H9 (cell line): ENCODE data around the gene UNC13C. TPM values are rescaled to one million over a fixed set of nuclear protein-coding genes. Genes with fewer than 3 reads are reported as not detected.

Source experiments
- DNase-seq: peaks from one replicate; pipeline ENCODE4 v3.0.0-alpha.2; 2017
- H2AFZ ChIP-seq: one replicate; pipeline ENCODE4 v1.6.1; 2013; ENCODE audit warnings: mild to moderate bottlenecking, low read length, control low read depth, moderate library complexity
- H2AK5ac ChIP-seq: 2 replicates; pipeline ENCODE4 v1.6.1; 2013; ENCODE audit warnings: low read length, control low read depth, mixed read lengths; ENCODE audit not compliant: insufficient read length
- H2BK120ac ChIP-seq: one replicate; pipeline ENCODE4 v1.6.1; 2013; ENCODE audit warnings: low read depth, mild to moderate bottlenecking, low read length, control low read depth, inconsistent platforms; ENCODE audit not compliant: poor library complexity, severe bottlenecking
- H2BK12ac ChIP-seq: 2 replicates; pipeline ENCODE4 v1.6.1; 2013; ENCODE audit warnings: low read length, control low read depth, mixed read lengths, low read depth; ENCODE audit not compliant: insufficient read length
- H2BK15ac ChIP-seq: 2 replicates; pipeline ENCODE4 v1.6.1; 2013; ENCODE audit warnings: low read depth, low read length, control low read depth
- H2BK20ac ChIP-seq: one replicate; pipeline ENCODE4 v1.6.1; 2013; ENCODE audit warnings: low read depth, mild to moderate bottlenecking, low read length, control low read depth, inconsistent platforms; ENCODE audit not compliant: poor library complexity, severe bottlenecking
- H2BK5ac ChIP-seq: 2 replicates; pipeline ENCODE4 v1.6.1; 2013; ENCODE audit warnings: low read length, control low read depth, mixed read lengths; ENCODE audit not compliant: insufficient read length
- H3K14ac ChIP-seq: 2 replicates; pipeline ENCODE4 v1.6.1; 2013; ENCODE audit warnings: low read length, control low read depth; ENCODE audit not compliant: insufficient read depth
- H3K18ac ChIP-seq: 2 replicates; pipeline ENCODE4 v1.6.1; 2013; ENCODE audit warnings: low read depth, mild to moderate bottlenecking, mixed read lengths, low read length, control low read depth; ENCODE audit not compliant: insufficient read length
- H3K23ac ChIP-seq: 2 replicates; pipeline ENCODE4 v1.6.1; 2013; ENCODE audit warnings: low read length, control low read depth, mixed read lengths, low read depth; ENCODE audit not compliant: insufficient read length
- H3K23me2 ChIP-seq: 2 replicates; pipeline ENCODE4 v1.6.1; 2013; ENCODE audit warnings: low read depth, mild to moderate bottlenecking, mixed read lengths, low read length, control low read depth; ENCODE audit not compliant: insufficient read length, poor library complexity, severe bottlenecking
- H3K27ac ChIP-seq: 2 replicates; pipeline ENCODE4 v1.5.1; 2013; ENCODE audit warnings: low read length, control low read depth, mixed read lengths, low read depth; ENCODE audit not compliant: insufficient read length
- H3K27me3 ChIP-seq: 2 replicates; pipeline ENCODE4 v1.6.1; 2013; ENCODE audit warnings: low read length, control low read depth, inconsistent platforms; ENCODE audit not compliant: insufficient read depth
- H3K4ac ChIP-seq: 2 replicates; pipeline ENCODE4 v1.6.1; 2013; ENCODE audit warnings: low read depth, mild to moderate bottlenecking, control low read depth, inconsistent platforms, low read length, moderate library complexity
- H3K4me1 ChIP-seq: 2 replicates; pipeline ENCODE4 v1.6.1; 2013; ENCODE audit warnings: low read length, control low read depth, inconsistent platforms; ENCODE audit not compliant: insufficient read depth
- H3K4me2 ChIP-seq: 2 replicates; pipeline ENCODE4 v1.6.1; 2013; ENCODE audit warnings: low read length, control low read depth, mixed read lengths; ENCODE audit not compliant: insufficient read length, insufficient read depth
- H3K56ac ChIP-seq: 2 replicates; pipeline ENCODE4 v1.6.1; 2013; ENCODE audit warnings: low read depth, mild to moderate bottlenecking, mixed read lengths, low read length, control low read depth; ENCODE audit not compliant: insufficient read length
- H3K79me1 ChIP-seq: 2 replicates; pipeline ENCODE4 v1.6.1; 2013; ENCODE audit warnings: low read depth, mild to moderate bottlenecking, moderate library complexity, low read length, control low read depth, inconsistent platforms; ENCODE audit not compliant: insufficient read depth, poor library complexity, severe bottlenecking
- H3K79me2 ChIP-seq: 2 replicates; pipeline ENCODE4 v1.6.1; 2013; ENCODE audit warnings: low read length, control low read depth, inconsistent platforms; ENCODE audit not compliant: insufficient read depth
- H3K9ac ChIP-seq: 2 replicates; pipeline ENCODE4 v1.6.1; 2013; ENCODE audit warnings: low read length, control low read depth, mixed read lengths; ENCODE audit not compliant: insufficient read length; ENCODE audit errors: extremely low read depth
- H3K9me3 ChIP-seq: one replicate; pipeline ENCODE4 v1.6.1; 2013; ENCODE audit warnings: low read depth, low read length, inconsistent platforms; ENCODE audit not compliant: control insufficient read depth
- H3T11ph ChIP-seq: one replicate; pipeline ENCODE4 v1.6.1; 2013; ENCODE audit warnings: mild to moderate bottlenecking, low read length, control low read depth, inconsistent platforms
- H4K20me1 ChIP-seq: one replicate; pipeline ENCODE4 v1.6.1; 2013; ENCODE audit not compliant: control insufficient read depth, insufficient read length, insufficient read depth
- H4K5ac ChIP-seq: 2 replicates; pipeline ENCODE4 v1.6.1; 2013; ENCODE audit warnings: low read depth, mild to moderate bottlenecking, mixed read lengths, low read length, control low read depth; ENCODE audit not compliant: insufficient read length
- H4K8ac ChIP-seq: replicated peaks from 2 replicates; pipeline ENCODE4 v1.6.1; 2013; ENCODE audit warnings: low read length, control low read depth, mixed read lengths, low read depth; ENCODE audit not compliant: insufficient read length
- H4K91ac ChIP-seq: 2 replicates; pipeline ENCODE4 v1.6.1; 2013; ENCODE audit warnings: low read depth, mild to moderate bottlenecking, moderate library complexity, mixed read lengths, low read length, control low read depth; ENCODE audit not compliant: insufficient read length
- H3K27ac Mint-ChIP-seq, 3 experiments: 2 replicates in 2 of 3; 3 replicates in 1 of 3; pipeline ENCODE4 v1.8.0; 2020 to 2021; ENCODE audit warnings: mixed read lengths in 3 of 3, mild to moderate bottlenecking in 1 of 3, moderate library complexity in 1 of 3
- H3K27me3 Mint-ChIP-seq: 2 replicates; pipeline ENCODE4 v1.8.0; 2021; ENCODE audit warnings: low read depth, mild to moderate bottlenecking, moderate library complexity, mixed read lengths
- H3K36me3 Mint-ChIP-seq, 3 experiments: 2 replicates in 2 of 3; 3 replicates in 1 of 3; pipeline ENCODE4 v1.8.0; 2020 to 2021; ENCODE audit warnings: low read depth in 3 of 3, mixed read lengths in 3 of 3; ENCODE audit not compliant: insufficient read depth in 1 of 3
- H3K4me1 Mint-ChIP-seq, 2 experiments: 2 replicates each; pipeline ENCODE4 v1.8.0; 2020; ENCODE audit warnings: mixed read lengths in 2 of 2
- H3K4me3 Mint-ChIP-seq, 2 experiments: 2 replicates in 1 of 2; 3 replicates in 1 of 2; pipeline ENCODE4 v1.8.0; 2020 to 2021; ENCODE audit warnings: mild to moderate bottlenecking in 2 of 2, mixed read lengths in 2 of 2, moderate library complexity in 1 of 2
- H3K9me3 Mint-ChIP-seq, 2 experiments: 2 replicates in 1 of 2; 3 replicates in 1 of 2; pipeline ENCODE4 v1.8.0; 2020; ENCODE audit warnings: mild to moderate bottlenecking in 2 of 2, mixed read lengths in 2 of 2, moderate library complexity in 1 of 2
- CTCF ChIP-seq: fragments of 200-600 bp; sonication (generic); conservative IDR thresholded peaks from 3 replicates; pipeline ENCODE4 v1.8.0; 2021; ENCODE audit warnings: antibody characterized with exemption, mild to moderate bottlenecking
- WGBS: extraction: QIAGEN DNeasy Blood & Tissue Kit; methylation state at CpG from one replicate; pipeline ENCODE4 v1.1.7; 2013; ENCODE audit warnings: missing lambda C conversion rate, low lambda C conversion rate, mixed read lengths; ENCODE audit not compliant: insufficient read length; ENCODE audit errors: extremely low coverage; 5-methylcytosine and 5-hydroxymethylcytosine counted together
- total RNA-seq: library from RNA; stranded (reverse); gene quantifications from 2 replicates; pipeline ENCODE4 v1.2.1, GENCODE V29; 2021

Gene UNC13C
- total RNA-seq, 1 experiment from 2014 or later = 0.02 TPM

GRCh38 chr15:54387799-54388198, 409.6 kb downstream of the UNC13C start:
- no peaks in the 10 kb centered on the region for H3K36me3 Mint-ChIP-seq
- DNase-seq = no peak
- H2AK5ac ChIP-seq = no peak overlapping the region
- H4K91ac ChIP-seq = no peak overlapping the region
- no peak overlapping the region for H3K4me3 Mint-ChIP-seq
- no peak overlapping the region for H2BK15ac ChIP-seq
- no peak overlapping the region for H4K5ac ChIP-seq
- no peak overlapping the region for H2BK12ac ChIP-seq
- H3K4me2 ChIP-seq = no peak overlapping the region
- H4K8ac ChIP-seq = no peak overlapping the region
- H3K4me1 ChIP-seq = no peaks in the 10 kb centered on the region
- no peaks in the 10 kb centered on the region for H3K23me2 ChIP-seq
- no peak overlapping the region for H3K56ac ChIP-seq
- H3K27me3 Mint-ChIP-seq = no peaks in the 10 kb centered on the region
- WGBS = no CpG with 5 or more reads among the region's 1 CpG
- H3K27ac Mint-ChIP-seq = no peak overlapping the region
- no peak overlapping the region for H3K18ac ChIP-seq
- no peak for TF ChIP-seq CTCF
- H2AFZ ChIP-seq = no peak overlapping the region
- H3K9ac ChIP-seq = no peak overlapping the region
- no peaks in the 10 kb centered on the region for H3K79me1 ChIP-seq
- no peak overlapping the region for H2BK5ac ChIP-seq
- H3K14ac ChIP-seq = no peak overlapping the region
- H3K23ac ChIP-seq = no peak overlapping the region
- H3K9me3 Mint-ChIP-seq = no peaks in the 10 kb centered on the region
- no peak overlapping the region for H3K4ac ChIP-seq
- H3K27me3 ChIP-seq = no peaks in the 10 kb centered on the region
- no peaks in the 10 kb centered on the region for H4K20me1 ChIP-seq
- no peak overlapping the region for H2BK120ac ChIP-seq
- no peaks in the 10 kb centered on the region for H3K4me1 Mint-ChIP-seq
- H3T11ph ChIP-seq = no peak overlapping the region
- no peaks in the 10 kb centered on the region for H3K79me2 ChIP-seq
- H2BK20ac ChIP-seq = no peak overlapping the region
- H3K9me3 ChIP-seq = no peaks in the 10 kb centered on the region
- no peak overlapping the region for H3K27ac ChIP-seq
